ENCODE measurements around the gene MBOAT1.

DNA sequence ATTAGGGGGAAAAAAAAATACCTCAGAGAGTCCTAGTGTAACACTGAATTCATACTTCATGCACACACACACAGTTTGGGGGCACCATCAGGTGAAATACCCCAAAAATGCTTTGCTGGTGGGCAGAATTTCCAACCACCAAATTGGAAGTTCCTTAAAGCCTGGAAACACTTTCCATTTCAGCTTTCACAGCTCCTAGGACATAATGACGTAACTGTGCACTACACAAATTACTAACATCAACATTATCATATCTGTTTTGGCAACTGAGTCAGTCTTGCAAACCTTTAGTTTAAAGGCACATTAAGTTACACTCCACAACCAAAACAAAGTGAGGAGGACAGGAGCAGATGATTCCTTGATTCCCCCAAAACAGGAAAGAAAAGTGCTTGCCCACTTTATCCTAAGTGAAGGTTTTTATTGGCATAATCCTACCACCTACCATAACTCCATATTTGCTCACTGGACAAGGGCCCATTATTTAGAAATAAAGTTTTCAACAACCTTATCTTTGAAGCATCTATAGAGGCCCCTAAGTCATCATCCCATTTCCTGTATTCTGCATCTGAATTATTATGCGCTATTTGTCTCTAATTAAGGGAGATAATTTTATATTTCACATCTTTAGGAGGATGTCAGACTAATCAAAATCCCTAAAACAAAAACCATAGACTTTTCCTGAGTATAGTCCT, 3.4 kb downstream of the MBOAT1 start:
- TF ChIP-seq POLR2AphosphoS5 (IDR thresholded peaks at IDR 0.05; ENCODE audit: low read depth, low read length) (no peak), SIN3A (IDR thresholded peaks at IDR 0.05; ENCODE audit: borderline replicate concordance, insufficient read depth, low read length) (no peak), TAF1 (IDR thresholded peaks at IDR 0.05; ENCODE audit: borderline replicate concordance, insufficient read depth, low read length) (no peak)
- TF ChIP-seq, protein P1, sequence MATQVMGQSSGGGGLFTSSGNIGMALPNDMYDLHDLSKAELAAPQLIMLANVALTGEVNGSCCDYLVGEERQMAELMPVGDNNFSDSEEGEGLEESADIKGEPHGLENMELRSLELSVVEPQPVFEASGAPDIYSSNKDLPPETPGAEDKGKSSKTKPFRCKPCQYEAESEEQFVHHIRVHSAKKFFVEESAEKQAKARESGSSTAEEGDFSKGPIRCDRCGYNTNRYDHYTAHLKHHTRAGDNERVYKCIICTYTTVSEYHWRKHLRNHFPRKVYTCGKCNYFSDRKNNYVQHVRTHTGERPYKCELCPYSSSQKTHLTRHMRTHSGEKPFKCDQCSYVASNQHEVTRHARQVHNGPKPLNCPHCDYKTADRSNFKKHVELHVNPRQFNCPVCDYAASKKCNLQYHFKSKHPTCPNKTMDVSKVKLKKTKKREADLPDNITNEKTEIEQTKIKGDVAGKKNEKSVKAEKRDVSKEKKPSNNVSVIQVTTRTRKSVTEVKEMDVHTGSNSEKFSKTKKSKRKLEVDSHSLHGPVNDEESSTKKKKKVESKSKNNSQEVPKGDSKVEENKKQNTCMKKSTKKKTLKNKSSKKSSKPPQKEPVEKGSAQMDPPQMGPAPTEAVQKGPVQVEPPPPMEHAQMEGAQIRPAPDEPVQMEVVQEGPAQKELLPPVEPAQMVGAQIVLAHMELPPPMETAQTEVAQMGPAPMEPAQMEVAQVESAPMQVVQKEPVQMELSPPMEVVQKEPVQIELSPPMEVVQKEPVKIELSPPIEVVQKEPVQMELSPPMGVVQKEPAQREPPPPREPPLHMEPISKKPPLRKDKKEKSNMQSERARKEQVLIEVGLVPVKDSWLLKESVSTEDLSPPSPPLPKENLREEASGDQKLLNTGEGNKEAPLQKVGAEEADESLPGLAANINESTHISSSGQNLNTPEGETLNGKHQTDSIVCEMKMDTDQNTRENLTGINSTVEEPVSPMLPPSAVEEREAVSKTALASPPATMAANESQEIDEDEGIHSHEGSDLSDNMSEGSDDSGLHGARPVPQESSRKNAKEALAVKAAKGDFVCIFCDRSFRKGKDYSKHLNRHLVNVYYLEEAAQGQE (IDR thresholded peaks at IDR 0.05; ENCODE audit: insufficient read depth in 1 of 2, low read depth in 2 of 2, low read length in 2 of 2) = no peak
